Cardiac fibroblast (primary cell): ENCODE data around the gene GBA2.

ENCODE experiments used
- DNase-seq, 2 donors: peaks; one replicate each; pipeline versions ENCODE4 v3.0.0 to v3.0.0-alpha.2; 2010; ENCODE audit warnings: low read depth in 2 of 2
- H3K4me3 ChIP-seq, 2 donors: replicated peaks in 1 of 2; 1 replicate in 1 of 2; 2 replicates in 1 of 2; pipeline ENCODE4 v1.5.1; 2011; ENCODE audit warnings: low read depth in 2 of 2, low read length in 2 of 2, mild to moderate bottlenecking in 2 of 2, moderate library complexity in 1 of 2
- CTCF ChIP-seq: IDR thresholded peaks from one replicate; pipeline ENCODE4 v1.5.1; 2011; ENCODE audit warnings: low read depth, mild to moderate bottlenecking, low read length, inconsistent platforms

Gene GBA2

DNA sequence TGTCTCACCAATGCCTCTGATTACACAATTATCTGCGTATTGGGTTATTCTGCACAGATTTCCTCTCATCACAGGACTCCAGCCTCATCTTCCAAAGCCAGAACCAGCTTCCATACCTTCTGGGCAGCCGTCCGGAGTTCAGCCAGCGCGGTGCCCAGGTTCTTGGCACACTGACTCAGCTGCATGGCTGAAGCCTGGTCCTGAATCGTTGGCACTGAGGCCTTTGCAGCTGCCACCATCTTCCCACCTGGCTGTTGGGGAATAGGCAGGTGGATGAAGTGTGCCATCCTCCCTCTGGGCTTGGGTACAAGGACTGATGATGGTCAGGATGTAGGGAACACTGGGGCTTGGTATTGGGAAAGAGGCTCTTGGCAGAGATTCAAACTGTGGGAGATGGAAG, 34.9 kb downstream of the GBA2 start:
- no peak overlapping the region for H3K4me3 ChIP-seq
- no peak for TF ChIP-seq CTCF
- DNase-seq = no peak

- no peak for TF ChIP-seq CTCF
- H3K4me3 ChIP-seq = no peak overlapping the region
- no peak for DNase-seq
Observed at GRCh38 chr9:35713578-35713977, 35.5 kb downstream of the GBA2 start.

DNA sequence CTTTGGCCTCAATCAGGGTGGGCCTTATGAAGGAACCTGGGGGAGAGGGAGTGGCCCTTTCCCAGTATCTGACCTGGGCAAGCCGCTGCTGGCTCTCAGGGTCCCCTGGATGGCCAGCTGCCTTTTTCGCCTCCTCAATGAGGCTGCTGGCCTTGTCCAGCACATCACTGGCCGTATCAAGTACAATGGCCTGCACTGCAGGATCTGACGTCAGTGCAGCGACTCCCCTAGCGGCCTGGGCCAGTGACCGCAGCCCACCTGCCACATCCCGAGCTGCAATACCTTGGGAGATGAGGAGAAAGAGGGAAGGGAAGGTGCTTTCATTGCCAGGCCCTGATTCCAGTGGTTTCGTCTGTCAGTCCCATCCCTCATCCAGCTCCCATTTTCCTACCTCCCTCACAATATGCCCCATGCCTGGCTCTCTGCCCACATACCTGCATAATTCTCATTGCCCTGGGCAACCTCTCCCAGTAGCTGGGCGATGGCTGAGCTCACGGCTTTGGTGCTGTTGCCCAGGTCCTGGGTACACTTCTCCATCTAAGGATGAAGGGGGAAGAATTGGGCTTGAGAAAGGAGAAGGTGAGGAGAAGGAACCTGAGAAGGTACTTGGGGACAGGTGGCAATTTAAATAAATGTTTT, 36.1 kb downstream of the GBA2 start:
- no peak overlapping the region for H3K4me3 ChIP-seq
- DNase-seq = no peak
- no peak for TF ChIP-seq CTCF

- DNase-seq = no peak
Observed at GRCh38 chr9:35711501-35712428, 37.3 kb downstream of the GBA2 start.

DNA sequence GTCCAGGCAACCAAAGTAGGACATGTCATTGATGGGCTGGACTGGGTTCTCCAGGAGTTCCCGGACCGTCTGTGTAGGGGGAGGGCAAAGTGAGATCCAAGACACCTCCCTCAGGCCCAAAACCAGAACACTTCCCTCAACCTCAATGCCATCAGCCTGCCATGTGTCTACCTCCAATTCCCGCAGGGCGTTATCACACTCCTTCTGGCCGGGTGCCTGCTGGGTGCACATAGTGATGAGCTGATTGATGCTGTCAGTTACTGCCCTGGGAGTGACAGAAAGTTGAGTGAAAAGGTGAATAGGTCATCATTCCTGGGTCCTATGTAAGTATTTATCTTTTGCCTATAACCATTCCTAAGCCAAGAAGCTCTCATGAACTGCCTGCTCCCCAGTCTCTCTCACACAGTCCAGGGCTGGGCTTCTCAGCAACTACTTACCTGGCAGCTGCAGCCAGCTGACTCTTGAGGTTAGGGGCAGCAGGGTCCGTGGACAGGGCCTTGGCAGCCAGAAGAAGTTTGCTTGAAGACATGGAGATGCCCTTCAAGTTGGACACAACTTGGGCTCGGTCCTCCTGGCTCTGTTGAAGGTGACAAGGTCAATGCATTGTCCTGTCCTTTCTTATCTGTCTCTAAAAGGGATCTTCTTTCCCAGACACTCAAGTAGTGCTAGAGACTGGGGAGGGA, 38.1 kb downstream of the GBA2 start:
- H3K4me3 ChIP-seq = no peak overlapping the region
- TF ChIP-seq CTCF = no peak
- no peak for DNase-seq

More at GRCh38 chr9:35711501-35712428, 37.3 kb downstream of the GBA2 start:
- TF ChIP-seq CTCF = no peak
- no peak overlapping the region for H3K4me3 ChIP-seq

GRCh38 chr9:35708146-35708545, 40.9 kb downstream of the GBA2 start:
- no peak for TF ChIP-seq CTCF
- H3K4me3 ChIP-seq = no peak overlapping the region
- no peak for DNase-seq
